CD4-positive, alpha-beta T cell treated with Interleukin-17A for 1 hour (primary cell): ENCODE measurements around the gene ZFP62.
A peak's percentile ranks its signal among the peaks of the same experiment; 100 is the strongest.

Source experiments
- DNase-seq: peaks from one replicate; pipeline ENCODE4 v3.0.0-alpha.2; 2020

The ZFP62 gene

DNA sequence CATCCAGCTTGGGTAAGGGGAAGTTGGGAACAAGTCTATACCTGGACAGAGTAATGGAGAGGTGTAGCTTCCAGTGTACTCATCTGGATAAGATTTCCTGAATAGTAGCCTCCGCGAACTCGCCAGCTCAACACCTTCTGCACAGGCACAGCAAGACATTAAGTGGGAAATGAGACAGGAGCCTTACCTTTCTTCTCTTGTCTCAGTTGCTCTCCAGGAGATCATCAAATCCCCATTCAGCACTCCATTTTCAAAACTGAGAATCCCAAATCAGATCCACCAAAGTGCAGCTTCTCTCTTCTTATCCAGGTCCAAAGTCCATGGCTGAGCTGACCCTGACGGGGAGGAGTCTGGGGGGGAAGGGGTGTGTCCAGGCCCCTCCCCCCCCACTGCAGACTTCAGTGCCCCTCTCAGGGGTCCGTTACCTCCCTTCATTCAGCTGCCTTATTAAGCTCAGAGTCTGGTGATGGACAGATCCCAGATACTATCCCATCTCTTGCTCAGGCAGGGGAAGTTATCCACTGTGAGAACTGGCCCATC lies 52.5 kb downstream of the ZFP62 start:
- no peak for DNase-seq

DNA sequence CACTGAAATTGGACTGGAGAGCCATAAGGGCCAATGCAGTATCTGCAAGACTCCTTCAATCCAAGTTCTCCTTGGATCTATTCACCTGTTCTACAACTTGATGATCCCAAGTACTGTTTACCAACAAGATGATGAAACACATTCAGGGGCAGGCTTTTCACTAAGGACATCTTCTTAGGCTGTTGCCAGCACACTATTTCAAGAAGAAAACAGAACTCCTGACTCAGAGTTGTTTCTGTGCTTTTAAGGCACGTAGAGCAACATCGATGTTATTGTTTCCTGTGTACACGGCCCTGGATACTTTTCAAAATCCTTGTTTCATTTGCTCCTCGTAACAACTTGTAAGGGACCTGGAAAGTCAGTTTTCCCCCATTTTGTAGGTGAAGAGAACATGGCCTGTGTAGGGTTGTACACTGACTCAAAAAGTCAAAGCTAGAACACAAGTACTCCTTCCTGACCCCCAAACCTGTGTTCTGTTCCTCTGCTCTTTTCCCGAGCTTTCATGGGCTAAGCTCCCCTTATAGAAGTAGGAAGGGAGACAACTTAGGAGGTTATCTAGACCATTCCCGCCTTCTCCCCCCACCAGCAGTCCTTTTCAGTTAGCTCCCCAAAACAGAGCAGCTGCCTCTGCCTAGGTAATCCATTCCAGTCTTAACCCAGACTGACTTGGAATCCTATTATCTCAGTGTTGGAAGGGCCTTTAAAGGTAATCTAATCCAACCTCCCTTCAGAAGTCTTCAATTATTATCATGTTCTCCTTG lies 53.2 kb downstream of the ZFP62 start:
- DNase-seq: no peak

GRCh38 chr5:180807046-180807445 lies 54.0 kb downstream of the ZFP62 start:
- no peak for DNase-seq

DNA sequence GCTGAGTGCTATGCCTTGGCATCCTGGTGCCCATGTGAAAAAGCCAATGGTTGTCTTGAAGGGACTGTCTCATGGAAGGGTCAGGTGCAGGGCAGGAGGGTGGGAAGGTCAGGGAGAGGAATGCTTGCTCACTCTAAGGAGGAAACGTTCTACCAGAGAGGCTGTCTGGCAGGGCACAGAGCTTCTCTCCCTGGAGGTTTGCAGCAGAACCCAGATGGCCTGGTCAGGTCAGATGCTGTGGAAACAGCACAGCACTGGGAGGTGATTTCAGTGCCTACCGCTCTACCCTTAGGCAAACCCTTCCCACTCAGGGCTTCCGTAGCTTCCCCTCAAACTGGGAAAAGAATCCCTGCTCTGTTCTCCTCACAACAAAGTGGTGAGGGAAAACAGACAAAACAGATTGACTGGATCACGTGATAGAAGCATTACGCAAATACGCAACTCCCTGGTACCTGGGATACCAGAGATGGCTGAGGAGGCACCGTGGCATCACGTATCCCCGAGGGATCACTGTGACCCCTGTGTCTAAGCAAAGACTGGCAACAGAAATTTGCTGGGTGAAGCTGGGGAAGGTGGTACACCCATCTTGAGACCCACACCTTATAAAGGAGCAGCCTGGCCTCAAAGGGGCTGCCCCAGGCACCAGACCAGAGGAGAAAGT lies 54.6 kb downstream of the ZFP62 start:
- no peak for DNase-seq

- peak; percentile 46 for DNase-seq
Measured at GRCh38 chr5:180804129-180804618, 56.9 kb downstream of the ZFP62 start.

DNA sequence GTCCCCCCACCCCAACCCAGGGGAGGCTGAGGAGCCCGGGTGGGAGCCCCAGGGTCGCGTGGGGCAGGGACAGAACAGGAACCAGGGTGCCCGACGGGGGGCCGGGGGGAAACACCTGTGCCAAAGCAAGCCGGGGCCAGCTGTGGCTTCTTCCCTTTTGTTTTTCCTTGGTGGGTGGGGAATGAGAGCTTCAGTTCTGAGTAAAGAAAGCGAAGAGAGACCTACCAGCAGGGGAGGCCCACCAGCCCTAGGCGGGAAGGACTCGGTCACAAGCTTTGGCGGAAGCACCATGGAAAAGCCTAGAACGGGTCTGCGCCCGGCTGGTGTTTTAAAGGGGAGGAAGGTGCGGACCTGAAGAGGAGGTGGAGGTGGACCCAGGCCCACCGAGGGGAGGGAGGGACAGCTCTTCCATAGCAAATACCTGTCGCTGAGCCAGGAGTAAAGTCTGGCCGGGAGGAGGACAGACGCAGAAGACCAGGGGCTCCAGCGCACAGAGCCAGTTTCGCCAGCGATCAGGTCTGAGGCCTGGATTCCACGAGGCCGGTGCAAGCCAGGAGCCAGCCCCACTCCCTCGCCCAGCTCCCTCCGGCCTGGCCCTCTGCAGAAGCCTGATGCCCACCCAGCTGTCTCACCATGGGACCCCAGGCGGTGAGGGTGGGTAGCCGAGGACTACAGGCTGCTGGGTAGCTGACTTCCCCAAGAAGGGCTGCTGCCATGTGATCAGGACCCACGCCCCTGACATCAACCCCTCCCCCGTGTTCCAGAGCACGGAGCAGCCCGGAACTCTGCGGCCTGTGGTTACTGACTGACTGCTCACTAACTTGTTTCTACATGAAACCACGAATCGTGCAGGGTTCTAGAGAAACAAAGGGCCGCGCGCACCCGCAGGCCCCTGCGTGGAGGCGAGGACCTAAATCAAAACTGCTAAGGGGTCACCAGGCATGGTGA lies 57.6 kb downstream of the ZFP62 start:
- DNase-seq: peak; percentile 90

- peak; percentile 70 for DNase-seq
Measured at GRCh38 chr5:180802325-180803180, 58.5 kb downstream of the ZFP62 start, which contains the start of gene MGAT1. TSS of gene MGAT1 (minus strand) at chr5:180802806. CDS start at chr5:180792971, 9,835 bp downstream.

- no peak for DNase-seq
Measured at GRCh38 chr5:180801596-180802324, 59.3 kb downstream of the ZFP62 start.

- DNase-seq: no peak
Measured at GRCh38 chr5:180799902-180800801, 60.9 kb downstream of the ZFP62 start.

DNA sequence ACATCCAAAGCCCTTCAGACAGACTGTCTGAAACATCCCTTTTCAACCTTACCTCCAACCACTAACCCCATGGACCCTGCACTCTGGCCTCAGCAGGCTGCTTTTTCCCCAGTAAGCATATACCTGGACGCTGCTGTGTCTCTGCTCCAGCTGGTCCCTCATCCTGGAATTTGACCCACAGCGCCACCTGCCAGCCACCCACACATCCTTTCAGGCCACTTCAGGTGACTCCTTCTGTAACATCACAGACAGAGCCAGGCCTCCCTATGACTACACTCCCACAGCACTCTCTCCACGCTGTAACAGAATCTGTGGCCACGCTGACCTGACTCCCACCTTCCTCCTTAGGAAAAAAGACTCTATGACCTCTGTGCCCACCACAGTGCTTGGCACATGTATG lies 61.9 kb downstream of the ZFP62 start:
- DNase-seq: no peak

DNA sequence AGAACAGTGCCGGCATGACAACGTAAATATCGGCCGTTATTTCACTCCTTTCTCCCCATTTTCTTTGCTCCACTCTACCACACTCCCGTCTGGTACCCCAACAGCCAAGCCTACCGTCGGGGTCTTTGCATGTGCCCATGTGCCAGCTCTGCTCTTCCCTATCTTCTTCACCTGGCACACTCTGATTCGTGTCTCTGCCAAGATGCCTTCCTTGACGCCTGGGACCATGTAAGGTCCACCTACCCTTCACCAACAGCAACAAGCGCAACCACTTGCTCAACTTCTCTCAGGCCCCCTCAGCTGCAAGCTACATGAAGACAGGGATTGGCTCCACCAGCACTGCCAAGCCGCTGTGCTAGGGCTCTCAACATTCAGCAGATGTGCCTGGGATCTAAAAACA lies 62.9 kb downstream of the ZFP62 start:
- no peak for DNase-seq
